ENCODE results near the gene CWC15.
"Not testable (repeated sequence)": the region's sequence is repeated elsewhere in the genome, so short reads cannot be mapped to it uniquely, and the experiment has no call there.

The CWC15 gene

DNA sequence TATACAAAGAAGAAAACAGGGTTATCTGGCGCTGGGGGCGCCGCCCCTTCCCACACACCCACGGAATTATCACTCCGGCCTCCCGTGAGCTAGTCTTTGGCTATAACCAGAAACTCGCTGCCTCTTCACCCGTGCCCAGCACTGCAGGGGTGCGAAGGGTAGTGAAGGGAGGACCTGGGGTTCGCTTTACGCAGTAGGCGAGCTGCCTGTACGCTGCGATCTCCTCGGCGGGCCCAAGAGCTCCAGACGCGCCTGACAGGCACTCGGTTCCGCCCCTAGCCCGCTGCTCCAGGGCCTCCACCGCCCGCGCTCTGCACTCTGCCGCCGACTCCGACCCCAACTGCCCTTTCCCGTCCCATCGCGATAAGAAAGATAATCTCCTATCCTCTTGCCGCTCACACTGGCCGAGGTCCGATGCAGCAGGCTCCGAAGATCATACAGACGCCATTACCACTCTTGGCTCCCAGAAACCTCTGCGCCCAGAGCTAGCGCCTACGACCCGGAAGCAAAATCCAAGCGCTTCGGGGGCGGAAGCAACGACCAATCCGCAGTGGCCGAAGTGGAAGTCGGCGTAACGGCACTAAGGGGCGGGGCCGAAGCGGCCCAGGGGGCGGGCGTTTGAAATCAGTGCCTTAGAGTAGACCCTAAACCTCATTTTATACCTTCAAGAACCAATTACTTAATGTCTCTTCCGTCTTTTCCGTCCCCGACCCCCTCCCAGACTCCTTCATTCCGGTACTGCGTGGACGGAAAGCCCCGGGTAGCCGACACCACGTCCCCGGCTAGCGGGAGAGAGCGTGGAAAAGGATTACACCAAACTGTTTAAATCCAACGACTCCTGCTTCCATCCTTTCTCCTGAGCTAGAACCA, at the start of gene CWC15, which contains the start of gene KDM4D:
Gene CWC15, minus strand, starts transcription at position 458 of the 870 bp plus-strand sequence. CDS start 1,371 bp downstream, outside the sequence.
Gene KDM4D, plus strand, starts transcription at position 611 of the 870 bp plus-strand sequence. CDS start 23,664 bp downstream, outside the sequence.
- peak; percentile 96 for DNase-seq

DNA sequence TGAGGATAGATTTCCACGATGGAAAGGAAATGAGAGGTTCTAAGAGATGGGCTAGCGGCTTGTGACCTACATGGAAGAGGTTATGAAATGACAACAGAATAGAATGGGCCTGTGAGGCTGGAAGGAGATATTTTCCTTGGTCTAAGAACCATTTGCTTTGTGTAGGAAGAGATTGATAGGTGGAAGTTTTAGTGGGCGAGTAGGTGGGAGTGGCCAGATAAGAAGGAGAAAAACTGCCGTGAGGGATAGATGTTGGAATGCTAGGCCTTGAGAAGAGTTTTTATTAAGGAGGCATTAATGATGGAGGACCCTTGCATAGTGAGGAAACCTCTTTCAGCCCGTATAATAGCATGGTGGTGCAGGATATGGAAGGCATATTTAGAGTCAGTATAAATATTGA, 48.1 kb upstream of the CWC15 start:
- not testable (repeated sequence) for DNase-seq

DNA sequence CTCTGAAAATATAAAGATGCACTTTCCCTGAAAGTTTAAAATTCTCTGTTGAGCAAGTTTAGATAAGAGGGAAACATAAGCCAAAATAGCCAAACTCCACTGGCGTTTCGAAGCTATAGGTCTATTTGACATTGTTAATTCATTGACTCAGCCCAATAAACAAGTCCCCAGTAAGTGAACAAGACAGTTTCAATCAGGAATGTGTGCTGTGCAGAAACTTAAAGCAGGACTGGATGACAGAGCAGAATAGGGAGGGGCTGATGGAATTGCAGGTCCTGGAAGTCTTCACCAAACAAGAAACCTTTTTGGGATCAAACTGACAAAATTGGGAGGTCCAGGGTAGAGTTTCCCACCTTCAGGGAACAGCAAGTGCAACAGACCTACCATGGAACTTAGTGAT, 42.8 kb upstream of the CWC15 start:
- DNase-seq = no peak

- no peak for DNase-seq
Observed at GRCh38 chr11:95014184-95014821, 40.9 kb upstream of the CWC15 start.

- DNase-seq = no peak
Observed at GRCh38 chr11:95011376-95011775, 38.0 kb upstream of the CWC15 start.

DNA sequence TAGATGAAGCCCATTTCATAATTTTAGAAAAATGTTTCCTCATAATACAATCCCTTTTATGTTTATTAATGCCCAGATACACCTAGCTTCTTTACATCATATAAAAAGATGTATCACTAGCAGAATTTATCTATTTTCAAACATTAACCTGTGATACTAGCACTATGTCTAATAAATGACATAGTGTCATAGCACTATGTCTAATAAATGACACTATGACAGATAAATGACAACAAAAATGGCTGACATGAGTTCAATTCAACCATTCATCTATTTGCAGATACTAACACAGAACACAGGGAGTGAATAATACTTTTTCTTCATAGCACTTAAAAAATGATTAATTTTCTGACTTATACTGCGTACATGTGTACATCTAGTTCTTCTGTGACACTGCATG, 32.3 kb upstream of the CWC15 start:
- no peak for DNase-seq

- DNase-seq = no peak
Observed at GRCh38 chr11:95003716-95004115, 30.4 kb upstream of the CWC15 start.

DNA sequence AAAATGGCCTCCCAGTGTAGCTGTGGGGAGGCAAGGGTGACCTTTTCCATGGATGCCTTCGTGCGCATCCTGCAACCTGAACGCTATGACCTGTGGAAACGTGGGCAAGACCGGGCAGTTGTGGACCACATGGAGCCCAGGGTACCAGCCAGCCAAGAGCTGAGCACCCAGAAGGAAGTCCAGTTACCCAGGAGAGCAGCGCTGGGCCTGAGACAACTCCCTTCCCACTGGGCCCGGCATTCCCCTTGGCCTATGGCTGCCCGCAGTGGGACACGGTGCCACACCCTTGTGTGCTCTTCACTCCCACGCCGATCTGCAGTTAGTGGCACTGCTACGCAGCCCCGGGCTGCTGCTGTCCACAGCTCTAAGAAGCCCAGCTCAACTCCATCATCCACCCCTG, 24.9 kb upstream of the CWC15 start:
- no peak for DNase-seq

DNA sequence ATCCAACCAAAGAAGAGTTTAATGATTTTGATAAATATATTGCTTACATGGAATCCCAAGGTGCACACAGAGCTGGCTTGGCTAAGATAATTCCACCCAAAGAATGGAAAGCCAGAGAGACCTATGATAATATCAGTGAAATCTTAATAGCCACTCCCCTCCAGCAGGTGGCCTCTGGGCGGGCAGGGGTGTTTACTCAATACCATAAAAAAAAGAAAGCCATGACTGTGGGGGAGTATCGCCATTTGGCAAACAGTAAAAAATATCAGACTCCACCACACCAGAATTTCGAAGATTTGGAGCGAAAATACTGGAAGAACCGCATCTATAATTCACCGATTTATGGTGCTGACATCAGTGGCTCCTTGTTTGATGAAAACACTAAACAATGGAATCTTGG, 24.1 kb upstream of the CWC15 start:
- no peak for DNase-seq

DNA sequence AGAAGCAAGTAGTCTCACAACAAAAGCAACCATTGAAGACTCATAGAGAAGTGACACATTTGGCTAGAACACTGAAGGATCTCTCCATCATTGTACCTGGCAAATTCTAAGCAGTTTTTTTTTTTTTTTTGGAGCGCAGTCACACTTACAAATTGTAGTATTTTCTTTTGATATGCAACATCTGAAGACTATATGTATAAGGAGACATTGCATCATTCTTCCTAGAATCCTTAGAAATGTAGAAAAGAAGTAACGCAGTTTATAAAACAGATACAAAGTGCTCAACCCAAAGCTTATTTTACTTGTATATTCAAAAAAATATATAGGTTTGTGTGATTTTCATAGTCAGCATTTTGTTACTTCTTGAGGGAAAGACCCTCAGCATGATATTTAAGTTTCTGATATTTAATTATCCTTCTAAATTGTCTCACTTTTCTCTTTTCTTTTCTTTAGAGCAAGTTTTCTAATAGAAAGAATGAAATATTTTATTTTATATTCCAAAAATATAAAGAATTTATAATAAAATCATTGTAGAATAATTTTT, 20.1 kb upstream of the CWC15 start:
- DNase-seq = no peak

GRCh38 chr11:94988748-94989147, 15.4 kb upstream of the CWC15 start:
- DNase-seq = no peak

DNA sequence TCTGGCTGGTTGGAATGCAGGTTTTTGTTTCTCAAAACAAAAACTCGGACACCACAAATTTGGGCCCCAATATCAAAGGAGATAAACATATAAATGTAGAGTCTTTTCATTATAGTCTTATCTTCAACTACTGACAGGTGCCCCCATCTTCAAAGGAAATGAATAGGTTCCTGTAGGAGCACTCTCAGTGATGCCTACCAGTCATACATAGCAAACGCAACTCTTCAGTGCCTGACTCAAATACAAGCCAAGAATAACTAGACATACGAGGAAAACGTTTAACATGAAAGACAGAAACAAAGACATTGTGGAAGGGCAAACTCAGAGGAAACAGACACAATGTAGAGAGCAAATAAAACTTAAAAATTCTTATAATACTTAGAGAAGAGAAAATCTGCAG, 14.0 kb upstream of the CWC15 start:
- DNase-seq = no peak

GRCh38 chr11:94975599-94975998, 2.2 kb upstream of the CWC15 start:
- DNase-seq = no peak

DNA sequence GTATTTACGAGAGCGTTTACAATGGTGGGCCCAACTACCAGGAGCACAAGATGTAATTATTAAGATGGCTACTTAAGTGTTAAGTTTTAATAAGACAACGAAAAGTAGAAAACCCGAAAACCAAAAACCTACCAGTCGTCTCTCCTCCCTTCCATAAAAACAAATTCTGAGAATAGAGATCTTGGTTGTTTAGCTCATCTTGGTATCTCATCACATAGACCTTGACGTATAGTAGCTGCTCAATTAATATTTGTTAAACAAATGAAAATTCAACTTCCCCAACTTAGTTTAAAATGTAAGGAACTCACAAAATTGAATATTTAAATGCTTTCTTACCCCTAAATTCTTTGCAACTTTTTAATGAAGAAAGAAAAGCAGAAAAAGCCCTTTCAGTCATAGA, 822 bp upstream of the CWC15 start:
- no peak for DNase-seq

DNA sequence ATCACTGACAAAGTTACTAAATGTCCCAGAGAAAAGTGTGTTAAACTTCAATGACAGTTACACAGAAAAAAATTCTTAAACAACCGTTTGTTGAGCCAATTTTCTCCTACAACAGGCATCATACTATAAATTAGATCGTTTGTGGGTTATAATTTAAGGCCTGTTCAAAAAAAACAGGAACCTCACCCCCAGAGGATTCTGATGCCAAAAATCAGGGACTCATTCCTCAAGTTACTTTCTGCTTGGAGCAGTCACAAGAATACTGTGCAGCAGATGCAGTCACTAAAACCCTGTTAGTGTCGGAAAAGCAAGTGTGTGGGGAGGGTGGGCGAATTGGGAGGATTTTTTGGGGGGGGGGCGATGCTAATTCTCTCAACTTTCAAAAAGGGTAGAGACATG, 657 bp downstream of the CWC15 start:
- DNase-seq = no peak

DNA sequence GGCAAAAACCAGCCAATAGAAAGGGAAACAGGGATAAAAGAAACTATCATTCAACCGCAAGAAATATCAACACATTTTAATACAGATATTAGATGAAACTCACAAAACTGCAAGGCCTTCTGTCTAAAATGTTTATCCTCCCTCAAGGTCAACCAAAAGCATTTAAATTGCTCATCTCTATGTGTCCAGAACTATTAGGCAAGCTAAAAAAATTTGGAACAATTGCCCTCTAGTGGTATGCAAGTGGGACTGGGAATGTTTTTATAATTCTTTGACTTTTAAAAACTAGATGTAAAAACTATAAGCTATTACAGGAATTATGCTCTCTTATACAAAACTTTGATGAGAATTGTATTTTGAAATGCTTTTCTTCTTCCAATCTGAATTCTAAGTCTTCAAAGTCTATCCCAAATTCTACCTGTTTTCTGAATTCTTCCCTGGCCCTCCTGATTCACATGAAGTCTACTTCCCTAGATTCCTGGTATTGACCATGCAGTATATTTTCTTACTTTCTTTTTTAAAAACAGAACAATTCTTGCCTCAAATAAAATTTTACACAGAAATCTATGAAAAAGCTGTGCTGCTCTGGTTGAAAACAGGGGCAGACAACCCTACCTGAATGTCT, 4.9 kb downstream of the CWC15 start:
- peak; percentile 21 for DNase-seq

- DNase-seq = no peak
Observed at GRCh38 chr11:94964934-94965333, 8.4 kb downstream of the CWC15 start.

GRCh38 chr11:94961255-94961654, 12.1 kb downstream of the CWC15 start:
- DNase-seq = no peak

DNA sequence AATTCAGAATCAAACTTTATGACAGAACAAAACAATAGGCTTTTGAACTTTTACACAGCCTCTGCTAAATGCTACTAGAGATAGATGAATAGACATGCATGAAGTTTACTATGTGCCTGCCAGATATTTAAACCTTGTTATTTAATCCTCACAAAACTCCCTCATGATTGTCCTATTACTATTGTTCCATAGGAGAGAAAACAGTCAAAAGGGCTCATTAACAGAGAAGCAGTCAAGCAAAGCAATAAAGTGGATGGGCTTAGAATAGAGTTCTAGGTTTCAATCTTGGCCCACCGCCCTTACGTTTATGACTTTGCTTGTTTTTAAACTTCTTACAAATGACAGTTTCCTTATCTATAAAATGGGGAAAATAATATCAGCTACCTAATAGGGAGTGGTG, 12.9 kb downstream of the CWC15 start:
- no peak for DNase-seq

- no peak for DNase-seq
Observed at GRCh38 chr11:94959179-94959578, 14.2 kb downstream of the CWC15 start.

DNA sequence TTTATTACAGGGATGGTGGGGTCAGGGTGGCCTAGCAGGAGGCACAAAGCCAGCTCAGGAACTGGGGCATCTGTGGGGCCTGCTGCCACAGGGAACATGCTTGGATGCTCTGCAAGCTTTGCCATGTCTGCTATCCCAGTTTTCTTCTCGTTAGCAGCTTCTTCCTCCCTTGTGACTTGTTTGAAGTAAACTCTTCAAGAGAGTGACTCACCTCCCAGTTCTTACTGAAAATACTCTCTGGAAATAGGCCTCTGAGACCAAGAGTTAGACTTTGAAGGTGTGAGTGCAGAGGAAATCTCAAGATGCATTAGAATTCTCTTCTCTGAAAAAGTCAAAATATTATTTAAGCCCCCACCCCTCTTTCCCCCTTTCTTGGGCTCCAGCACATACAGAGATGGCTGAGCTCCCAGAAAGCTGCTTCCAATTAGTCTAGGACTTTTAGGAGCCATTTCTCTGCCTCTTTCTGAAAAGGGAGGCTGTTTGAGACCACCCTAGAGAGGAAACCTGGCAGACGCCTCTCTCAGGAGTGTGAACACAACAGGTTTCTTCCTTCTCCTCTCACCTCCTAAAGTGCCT, 15.1 kb downstream of the CWC15 start:
- no peak for DNase-seq

DNA sequence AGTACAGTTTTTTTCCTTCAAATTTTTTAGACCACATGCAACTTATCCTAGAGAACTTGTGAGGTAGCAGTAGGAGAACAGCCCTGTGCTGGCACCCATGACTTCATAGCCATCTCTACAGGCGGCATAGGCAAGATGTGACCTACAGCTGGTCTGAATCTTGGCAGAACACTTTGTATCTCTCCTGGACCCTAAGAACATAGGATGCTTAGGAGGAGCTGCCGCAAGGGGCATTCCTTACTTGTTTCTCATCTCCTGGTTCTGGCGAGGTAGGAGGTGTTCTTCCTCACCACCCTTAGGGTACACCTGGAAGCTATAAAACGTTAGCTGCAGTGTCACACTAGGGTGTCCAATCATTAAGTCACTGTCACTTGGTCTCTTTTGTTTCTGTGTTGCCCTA, 16.4 kb downstream of the CWC15 start:
- no peak for DNase-seq

GRCh38 chr11:94954753-94955152, 18.6 kb downstream of the CWC15 start:
- DNase-seq = no peak
